Activated naive CD8-positive, alpha-beta T cell treated with anti-CD3 and anti-CD28 coated beads, Interleukin-2, amount 50 U/mL, for 24 hours (primary cell): ENCODE data around the gene KCNN3.
A peak's percentile ranks its signal among the peaks of the same experiment; 100 is the strongest.
"Not testable (repeated sequence)": the region's sequence is repeated elsewhere in the genome, so short reads cannot be mapped to it uniquely, and the experiment has no call there.

ENCODE experiments used
- ATAC-seq: fragments of 150-1000 bp; cut with Tn5 transposase; one replicate; pipeline ENCODE4 v1.10.0; 2021
- DNase-seq: peaks from one replicate; pipeline ENCODE4 v3.0.0; 2021
- H3K27ac Mint-ChIP-seq: one replicate; pipeline ENCODE4 v1.8.0; 2021; ENCODE audit warnings: mild to moderate bottlenecking, mixed read lengths
- H3K27me3 Mint-ChIP-seq: one replicate; pipeline ENCODE4 v1.8.0; 2021; ENCODE audit warnings: mixed read lengths
- H3K36me3 Mint-ChIP-seq: one replicate; pipeline ENCODE4 v1.8.0; 2021; ENCODE audit warnings: low read depth, mixed read lengths
- H3K4me1 Mint-ChIP-seq: one replicate; pipeline ENCODE4 v1.8.0; 2021; ENCODE audit warnings: mixed read lengths
- H3K4me3 Mint-ChIP-seq: one replicate; pipeline ENCODE4 v1.8.0; 2021; ENCODE audit warnings: mild to moderate bottlenecking, moderate library complexity, mixed read lengths
- H3K9me3 Mint-ChIP-seq: one replicate; pipeline ENCODE4 v1.8.0; 2021; ENCODE audit warnings: mixed read lengths

Gene KCNN3

DNA sequence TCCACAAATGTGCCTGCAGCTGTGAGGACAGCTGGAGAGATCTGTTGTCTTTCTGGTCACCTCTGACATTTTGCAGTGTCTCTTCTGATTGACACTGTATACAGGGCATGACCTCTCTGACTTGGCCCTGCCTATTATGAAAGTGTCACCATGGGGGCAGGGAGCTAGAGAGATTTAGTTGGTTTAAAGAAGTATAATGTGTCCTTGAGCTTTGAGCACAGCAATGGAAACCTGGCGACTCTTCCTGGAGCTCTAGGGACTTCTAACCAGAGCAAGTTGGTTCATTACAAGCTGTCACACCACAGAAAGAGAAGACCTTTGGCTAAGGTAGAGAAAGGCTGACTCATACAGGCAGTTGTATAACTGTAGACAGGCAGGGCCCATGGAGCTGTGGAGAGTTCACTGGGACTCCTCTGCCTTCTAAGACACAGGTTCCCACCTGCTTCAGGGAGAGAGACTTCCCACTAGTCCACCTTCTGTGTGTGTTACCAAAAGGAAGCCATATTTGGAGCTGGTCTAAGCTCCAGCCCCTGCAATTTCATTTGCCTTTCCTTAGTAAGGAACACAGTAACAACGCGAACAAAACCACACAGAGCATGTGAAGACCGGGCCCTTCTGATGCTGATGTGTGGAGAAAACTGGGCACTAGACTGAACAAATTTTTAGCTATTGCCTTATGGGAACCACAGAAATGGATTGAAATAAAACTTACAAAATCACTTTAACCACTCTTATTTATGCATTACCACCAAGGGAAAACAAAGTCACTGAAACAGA is 171.6 kb downstream of the KCNN3 start:
- ATAC-seq: peak; percentile 100
- H3K36me3 Mint-ChIP-seq: no peaks in the 10 kb centered on the region
- peak; percentile 26 for DNase-seq
- no peaks in the 10 kb centered on the region for H3K9me3 Mint-ChIP-seq
- H3K4me3 Mint-ChIP-seq: no peak overlapping the region
- peak overlapping the region; percentile 3 for H3K27ac Mint-ChIP-seq
- H3K27me3 Mint-ChIP-seq: peaks cover 2% of the 10 kb centered on the region
- H3K4me1 Mint-ChIP-seq: peaks cover 15% of the 10 kb centered on the region

DNA sequence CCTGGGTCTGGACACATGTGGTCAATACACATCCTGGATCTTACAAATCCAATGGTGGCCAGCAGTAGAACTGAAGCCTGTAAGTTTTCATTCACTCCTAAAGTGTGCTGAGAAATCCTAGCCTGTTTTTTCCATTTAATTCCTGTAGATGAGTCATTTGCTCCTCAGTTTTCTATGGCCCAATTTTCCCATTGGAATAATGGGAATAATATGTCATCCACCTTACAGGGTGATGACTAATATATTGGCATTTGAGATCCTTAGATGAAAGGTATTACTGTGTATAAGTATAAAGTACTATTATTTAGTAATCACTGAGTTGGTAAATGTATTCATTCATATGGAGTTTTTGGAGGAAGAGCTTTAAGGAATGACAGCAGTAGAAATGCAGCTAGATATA is 172.4 kb downstream of the KCNN3 start:
- no peak overlapping the region for H3K4me3 Mint-ChIP-seq
- H3K36me3 Mint-ChIP-seq: no peaks in the 10 kb centered on the region
- DNase-seq: no peak
- H3K27ac Mint-ChIP-seq: no peak overlapping the region
- no peak for ATAC-seq
- no peaks in the 10 kb centered on the region for H3K9me3 Mint-ChIP-seq
- peaks cover 15% of the 10 kb centered on the region for H3K4me1 Mint-ChIP-seq
- H3K27me3 Mint-ChIP-seq: peaks cover 4% of the 10 kb centered on the region

DNA sequence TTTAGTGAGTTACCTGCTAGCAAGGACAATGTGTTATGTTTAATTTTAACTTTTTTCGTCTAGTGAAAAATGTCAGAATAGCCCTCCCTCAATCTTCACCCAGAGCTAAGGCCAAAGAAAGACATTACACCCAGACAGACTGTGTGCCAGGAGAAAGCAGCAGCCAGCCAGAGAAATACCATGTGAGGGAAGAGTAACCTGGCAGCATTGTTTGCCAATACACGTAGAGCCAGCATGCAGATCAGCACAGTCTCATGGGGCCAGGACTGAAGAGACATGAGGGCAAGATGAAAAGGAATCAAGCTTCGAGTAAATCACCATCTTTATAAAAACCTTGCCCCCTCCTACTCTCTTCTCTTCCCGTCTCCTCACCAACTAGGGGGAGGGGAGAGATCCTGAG is 173.6 kb downstream of the KCNN3 start:
- DNase-seq (no peak), ATAC-seq (no peak)
- H3K4me1 Mint-ChIP-seq: peaks cover 15% of the 10 kb centered on the region
- no peak overlapping the region for H3K27ac Mint-ChIP-seq
- no peak overlapping the region for H3K4me3 Mint-ChIP-seq
- no peaks in the 10 kb centered on the region for H3K9me3 Mint-ChIP-seq
- H3K27me3 Mint-ChIP-seq: peaks cover 4% of the 10 kb centered on the region
- H3K36me3 Mint-ChIP-seq: no peaks in the 10 kb centered on the region

DNA sequence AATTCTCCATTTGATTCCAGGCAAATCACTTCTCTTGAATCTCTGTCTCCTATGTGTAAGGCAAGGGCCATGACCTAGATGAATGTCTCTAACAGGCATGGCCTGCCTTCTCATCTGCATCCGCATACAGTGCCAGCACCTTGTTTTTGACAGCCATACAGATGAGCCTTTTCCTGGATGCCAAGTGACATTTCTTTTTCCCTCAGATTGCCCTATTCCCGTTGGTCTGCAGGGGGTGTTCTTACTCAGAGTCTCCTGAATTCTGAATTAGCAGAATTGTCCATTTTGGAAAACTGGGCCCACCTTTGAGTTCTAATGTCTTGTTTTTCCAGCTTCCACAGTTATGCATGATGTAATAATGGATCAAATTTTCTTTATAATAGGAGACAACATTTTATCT is 174.1 kb downstream of the KCNN3 start:
- Mint-ChIP-seq H3K4me3 (no peak overlapping the region), H3K36me3 (no peaks in the 10 kb centered on the region), H3K4me1 (peaks cover 15% of the 10 kb centered on the region), H3K27ac (no peak overlapping the region), H3K27me3 (peaks cover 4% of the 10 kb centered on the region), H3K9me3 (no peaks in the 10 kb centered on the region)
- ATAC-seq (no peak), DNase-seq (no peak)

DNA sequence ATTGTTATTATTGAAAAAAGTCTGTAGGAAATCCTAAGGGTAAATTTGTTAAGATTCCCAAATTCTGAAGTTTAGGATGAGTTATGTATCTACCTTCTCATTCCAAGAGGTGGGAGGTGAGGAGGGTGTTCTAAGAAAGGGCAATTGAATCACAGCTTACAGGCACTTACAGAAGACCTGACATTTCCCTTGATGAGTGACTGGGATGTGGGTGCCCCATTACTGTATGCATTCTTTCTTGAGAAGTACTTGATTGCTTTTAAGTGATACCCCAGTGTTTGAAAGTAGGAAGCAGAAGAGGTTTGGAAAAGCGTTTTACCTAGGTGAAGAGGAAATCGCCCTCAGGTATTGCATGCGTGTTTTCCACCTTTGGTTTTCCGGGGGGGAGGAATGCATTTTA is 175.1 kb downstream of the KCNN3 start:
- peaks cover 4% of the 10 kb centered on the region for H3K27me3 Mint-ChIP-seq
- ATAC-seq (no peak), DNase-seq (no peak)
- no peaks in the 10 kb centered on the region for H3K36me3 Mint-ChIP-seq
- H3K4me3 Mint-ChIP-seq: no peak overlapping the region
- H3K27ac Mint-ChIP-seq: no peak overlapping the region
- no peaks in the 10 kb centered on the region for H3K9me3 Mint-ChIP-seq
- peaks cover 15% of the 10 kb centered on the region for H3K4me1 Mint-ChIP-seq

DNA sequence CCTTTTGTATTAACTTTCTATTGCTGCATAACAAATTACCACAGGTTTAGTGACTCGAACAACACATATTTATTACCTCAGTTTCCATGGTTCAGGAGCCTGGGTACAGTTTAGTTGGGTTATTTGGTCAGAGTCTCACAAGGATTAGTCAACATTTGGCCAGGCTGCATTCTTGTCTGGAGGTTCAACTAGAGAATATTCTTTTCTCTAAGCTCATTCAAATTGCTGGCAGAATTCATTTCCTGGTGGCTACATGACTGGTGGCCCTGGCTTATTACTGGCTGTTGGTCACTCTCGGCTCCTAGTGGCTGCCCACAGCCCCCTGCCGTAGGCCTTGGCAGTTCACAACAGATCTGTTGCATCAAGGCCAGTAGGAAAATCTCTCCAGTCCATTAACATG is 181.0 kb downstream of the KCNN3 start:
- Mint-ChIP-seq H3K4me3 (no peak overlapping the region), H3K27ac (no peak overlapping the region), H3K4me1 (no peaks in the 10 kb centered on the region), H3K9me3 (no peaks in the 10 kb centered on the region), H3K36me3 (no peaks in the 10 kb centered on the region), H3K27me3 (peaks cover 9% of the 10 kb centered on the region)
- no peak for ATAC-seq
- no peak for DNase-seq

DNA sequence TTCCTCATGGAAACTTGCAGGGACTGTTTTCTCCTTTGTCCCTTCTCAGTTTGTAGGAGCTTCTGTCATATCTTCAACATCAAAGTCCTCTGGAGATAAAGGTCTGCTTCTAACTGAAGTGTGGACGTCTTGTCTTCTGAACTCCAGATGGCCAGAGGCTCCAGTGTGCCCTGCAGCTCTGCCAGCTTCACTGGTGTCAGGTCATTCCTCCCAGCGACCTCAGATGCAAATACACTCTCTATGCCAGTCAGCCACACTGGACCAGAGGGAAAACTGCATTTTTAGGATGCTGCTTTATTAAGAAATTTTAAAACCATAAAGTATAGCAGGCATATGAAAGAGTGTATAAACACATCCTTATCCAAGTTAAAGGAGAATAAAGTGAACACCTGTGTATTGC is 183.6 kb downstream of the KCNN3 start:
- no peaks in the 10 kb centered on the region for H3K36me3 Mint-ChIP-seq
- ATAC-seq (no peak), DNase-seq (no peak)
- no peak overlapping the region for H3K4me3 Mint-ChIP-seq
- peaks cover 11% of the 10 kb centered on the region for H3K27me3 Mint-ChIP-seq
- H3K9me3 Mint-ChIP-seq: no peaks in the 10 kb centered on the region
- no peaks in the 10 kb centered on the region for H3K4me1 Mint-ChIP-seq
- no peak overlapping the region for H3K27ac Mint-ChIP-seq

DNA sequence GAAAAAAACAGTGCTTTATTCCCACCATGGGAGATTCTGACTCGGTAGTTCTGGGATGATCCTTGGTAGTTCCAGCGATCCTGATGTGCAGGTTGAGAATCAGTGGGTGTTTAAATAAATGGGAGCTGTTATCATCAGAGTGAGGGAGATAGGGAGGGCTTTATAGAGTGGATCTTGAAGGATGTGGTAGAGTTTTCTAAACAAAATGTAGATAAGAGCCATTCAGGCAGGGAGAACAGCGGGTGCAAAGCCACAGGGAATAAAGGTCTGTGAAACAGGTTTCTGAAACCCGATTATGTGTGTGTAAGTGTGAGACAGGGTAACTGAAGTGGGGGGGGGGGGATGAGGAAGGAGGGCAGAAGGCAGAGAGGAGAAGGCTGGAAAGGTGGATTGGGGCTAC is 186.3 kb downstream of the KCNN3 start:
- H3K9me3 Mint-ChIP-seq: no peaks in the 10 kb centered on the region
- H3K4me1 Mint-ChIP-seq: no peaks in the 10 kb centered on the region
- H3K27ac Mint-ChIP-seq: no peak overlapping the region
- H3K36me3 Mint-ChIP-seq: no peaks in the 10 kb centered on the region
- H3K4me3 Mint-ChIP-seq: no peak overlapping the region
- DNase-seq: no peak
- no peak for ATAC-seq
- H3K27me3 Mint-ChIP-seq: peaks cover 11% of the 10 kb centered on the region

DNA sequence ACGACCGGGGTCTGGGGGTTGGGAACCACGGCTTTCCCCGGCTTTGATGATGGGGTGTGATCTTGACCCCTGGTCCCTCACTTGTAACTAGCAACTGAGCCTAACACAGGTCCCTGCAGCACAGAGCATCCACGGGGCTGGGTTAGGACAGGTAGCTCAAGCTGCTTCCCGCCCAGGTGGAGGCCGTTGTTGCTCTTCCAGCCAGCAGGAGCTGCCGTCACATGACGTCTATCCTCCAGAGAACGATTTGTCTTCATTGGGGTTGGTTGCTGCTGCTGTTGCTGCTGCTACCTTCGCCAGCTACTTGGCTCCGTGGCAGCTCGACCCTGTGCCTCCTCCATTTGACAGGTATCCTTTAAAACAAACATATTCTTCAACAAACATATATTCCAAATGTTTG is 187.8 kb downstream of the KCNN3 start:
- DNase-seq: no peak
- H3K4me3 Mint-ChIP-seq: no peak overlapping the region
- H3K4me1 Mint-ChIP-seq: no peaks in the 10 kb centered on the region
- H3K27me3 Mint-ChIP-seq: peaks cover 10% of the 10 kb centered on the region
- no peak overlapping the region for H3K27ac Mint-ChIP-seq
- no peaks in the 10 kb centered on the region for H3K36me3 Mint-ChIP-seq
- no peaks in the 10 kb centered on the region for H3K9me3 Mint-ChIP-seq
- ATAC-seq: no peak

DNA sequence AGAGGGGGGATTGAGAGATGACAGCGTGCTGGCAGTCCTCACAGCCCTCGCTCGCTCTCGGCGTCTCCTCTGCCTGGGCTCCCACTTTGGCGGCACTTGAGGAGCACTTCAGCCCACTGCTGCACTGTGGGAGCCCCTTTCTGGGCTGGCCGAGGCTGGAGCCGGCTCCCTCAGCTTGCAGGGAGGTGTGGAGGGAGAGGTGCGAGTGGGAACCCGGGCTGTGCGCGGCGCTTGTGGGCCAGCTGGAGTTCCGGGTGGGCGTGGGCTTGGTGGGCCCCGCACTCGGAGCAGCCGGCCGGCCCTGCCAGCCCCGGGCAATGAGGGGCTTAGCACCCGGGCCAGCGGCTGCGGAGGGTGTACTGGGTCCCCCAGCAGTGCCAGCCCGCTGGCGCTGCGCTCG is 192.2 kb downstream of the KCNN3 start:
- not testable (repeated sequence) for H3K4me1 Mint-ChIP-seq, H3K4me3 Mint-ChIP-seq, H3K27me3 Mint-ChIP-seq, H3K9me3 Mint-ChIP-seq, DNase-seq, H3K36me3 Mint-ChIP-seq, ATAC-seq, H3K27ac Mint-ChIP-seq

DNA sequence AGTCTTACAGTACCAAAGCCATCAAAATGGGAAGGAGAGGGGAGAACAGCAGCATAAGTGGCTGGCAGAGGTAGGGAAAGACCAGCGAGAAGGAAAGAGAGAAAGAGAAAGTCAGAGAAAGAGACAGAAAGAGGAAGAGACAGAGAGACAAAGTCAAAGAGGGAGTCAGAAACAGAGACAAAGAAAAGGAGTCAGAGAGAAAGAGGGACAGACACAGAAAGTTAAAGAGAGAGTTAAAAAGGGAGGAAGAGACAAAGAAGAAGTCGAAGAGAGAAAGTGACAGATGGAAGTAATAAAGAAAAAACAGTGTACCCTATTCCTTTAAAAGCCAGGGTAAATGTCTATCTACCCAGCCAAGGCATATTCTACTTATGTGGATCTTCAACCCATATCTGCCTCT is 193.2 kb downstream of the KCNN3 start:
- not testable (repeated sequence) for H3K9me3 Mint-ChIP-seq, H3K4me1 Mint-ChIP-seq, H3K4me3 Mint-ChIP-seq, ATAC-seq, H3K36me3 Mint-ChIP-seq, DNase-seq, H3K27ac Mint-ChIP-seq, H3K27me3 Mint-ChIP-seq

DNA sequence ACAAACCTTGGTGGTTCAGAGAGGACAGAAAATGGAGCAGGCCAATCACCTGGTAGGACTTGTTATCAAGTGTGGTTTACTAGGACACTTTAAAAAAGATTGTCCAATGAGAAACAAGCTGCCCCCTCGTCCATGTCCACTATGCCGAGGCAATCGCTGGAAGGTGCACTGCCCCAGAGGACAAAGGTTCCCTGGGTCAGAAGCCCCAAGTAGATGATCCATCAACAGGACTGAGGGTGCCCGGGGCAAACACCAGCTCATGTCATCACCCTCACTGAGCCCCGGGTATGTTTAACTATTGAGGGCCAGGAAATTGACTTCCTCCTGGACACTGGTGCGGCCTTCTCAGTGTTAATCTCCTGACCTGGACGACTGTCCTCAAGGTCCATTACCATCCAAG is 195.6 kb downstream of the KCNN3 start:
- H3K36me3 Mint-ChIP-seq, H3K9me3 Mint-ChIP-seq, H3K27ac Mint-ChIP-seq, H3K27me3 Mint-ChIP-seq, ATAC-seq, H3K4me1 Mint-ChIP-seq, H3K4me3 Mint-ChIP-seq, DNase-seq: not testable (repeated sequence)

DNA sequence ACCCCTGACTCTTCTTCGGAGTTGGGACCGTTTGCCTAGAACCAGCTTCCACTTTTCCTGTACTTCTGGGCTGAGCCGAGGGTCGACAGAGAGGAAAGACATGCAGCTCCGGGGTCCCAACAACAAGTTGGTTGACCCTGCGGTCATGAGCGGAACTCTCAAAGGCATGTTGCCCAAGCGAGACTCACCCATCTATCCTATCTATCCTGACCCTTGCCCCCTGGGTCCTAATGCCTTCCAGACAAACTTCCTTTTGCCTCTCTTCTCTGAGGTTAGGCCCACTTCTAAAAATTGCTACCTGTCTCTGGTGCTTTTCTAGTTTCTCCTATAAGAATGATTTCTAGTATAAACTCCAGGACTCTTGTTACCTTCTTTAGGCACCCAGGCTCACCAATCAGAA is 197.8 kb downstream of the KCNN3 start:
- H3K27ac Mint-ChIP-seq, DNase-seq, H3K27me3 Mint-ChIP-seq, ATAC-seq, H3K36me3 Mint-ChIP-seq, H3K4me1 Mint-ChIP-seq, H3K9me3 Mint-ChIP-seq: not testable (repeated sequence)
- peak overlapping the region; percentile 9 for H3K4me3 Mint-ChIP-seq

DNA sequence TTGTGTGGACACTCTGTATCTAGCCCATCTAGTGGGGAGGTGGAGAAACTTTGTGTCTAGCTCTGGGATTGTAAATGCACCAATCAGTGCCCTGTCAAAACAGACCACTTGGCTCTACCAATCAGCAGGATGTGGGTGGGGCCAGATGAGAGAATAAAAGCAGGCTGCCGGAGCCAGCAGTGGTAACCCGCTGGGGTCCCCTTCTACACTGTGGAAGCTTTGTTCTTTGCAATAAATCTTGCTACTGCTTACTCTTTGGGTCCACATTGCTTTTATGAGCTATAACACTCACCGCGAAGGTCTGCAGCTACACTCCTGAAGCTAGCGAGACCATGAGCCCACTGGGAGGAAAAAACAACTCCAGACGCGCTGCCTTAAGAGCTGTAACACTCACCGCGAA is 198.7 kb downstream of the KCNN3 start:
- DNase-seq: not testable (repeated sequence)

DNA sequence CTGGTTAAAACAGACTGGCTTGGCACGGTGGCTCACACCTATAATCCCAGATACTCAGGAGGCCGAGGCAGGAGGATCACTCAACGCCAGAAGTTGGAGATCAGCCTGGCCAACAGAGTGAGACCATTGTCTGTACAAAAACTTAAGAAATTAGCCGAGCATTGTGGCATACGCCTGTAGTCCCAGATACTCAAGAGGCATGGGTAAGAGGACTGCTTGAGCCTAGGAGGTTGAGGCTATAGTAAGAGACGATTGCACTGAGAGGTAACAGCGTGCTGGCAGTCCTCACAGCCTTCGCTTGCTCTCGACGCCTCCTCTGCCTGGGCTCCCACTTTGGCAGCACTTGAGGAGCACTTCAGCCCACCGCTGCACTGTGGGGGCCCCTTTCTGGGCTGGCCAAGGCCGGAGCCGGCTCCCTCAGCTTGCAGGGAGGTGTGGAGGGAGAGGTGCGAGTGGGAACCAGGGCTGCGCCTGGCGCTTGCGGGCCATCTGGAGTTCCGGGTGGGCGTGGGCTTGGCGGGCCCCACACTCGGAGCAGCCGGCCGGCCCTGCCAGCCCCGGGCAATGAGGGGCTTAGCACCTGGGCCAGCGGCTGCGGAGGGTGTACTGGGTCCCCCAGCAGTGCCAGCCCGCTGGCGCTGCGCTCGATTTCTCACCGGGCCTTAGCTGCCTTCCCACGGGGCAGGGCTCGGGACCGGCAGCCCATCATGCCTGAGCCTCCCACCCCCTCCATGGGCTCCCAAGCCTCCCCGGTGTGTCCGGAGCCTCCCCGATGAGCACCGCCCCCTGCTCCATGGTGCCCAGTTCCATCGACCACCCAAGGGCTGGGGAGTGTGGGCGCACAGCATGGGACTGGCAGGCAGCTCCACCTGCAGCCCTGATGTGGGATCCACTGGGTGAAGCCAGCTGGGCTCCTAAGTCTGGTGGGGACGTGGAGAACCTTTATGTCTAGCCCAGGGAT is 199.5 kb downstream of the KCNN3 start:
- H3K36me3 Mint-ChIP-seq, H3K9me3 Mint-ChIP-seq, H3K27ac Mint-ChIP-seq, H3K4me1 Mint-ChIP-seq, DNase-seq, H3K4me3 Mint-ChIP-seq, H3K27me3 Mint-ChIP-seq, ATAC-seq: not testable (repeated sequence)

More for the DNA sequence above, 198.7 kb downstream of the KCNN3 start:
- H3K36me3 Mint-ChIP-seq, H3K4me1 Mint-ChIP-seq, ATAC-seq, H3K9me3 Mint-ChIP-seq, H3K27me3 Mint-ChIP-seq: not testable (repeated sequence)
- Mint-ChIP-seq H3K4me3 (peak overlapping the region; percentile 30), H3K27ac (peak overlapping the region; percentile 45)
